GM21717 (cell line): ENCODE results near the gene EYA2.
"Not testable (repeated sequence)": the region's sequence is repeated elsewhere in the genome, so short reads cannot be mapped to it uniquely, and the experiment has no call there.

Source experiments
- ATAC-seq: cut with Tn5 transposase; IDR thresholded peaks from one replicate; pipeline ENCODE4 v1.9.1; 2021; ENCODE audit warnings: mild to moderate bottlenecking, moderate library complexity; ENCODE audit not compliant: unreplicated experiment

Gene EYA2

DNA sequence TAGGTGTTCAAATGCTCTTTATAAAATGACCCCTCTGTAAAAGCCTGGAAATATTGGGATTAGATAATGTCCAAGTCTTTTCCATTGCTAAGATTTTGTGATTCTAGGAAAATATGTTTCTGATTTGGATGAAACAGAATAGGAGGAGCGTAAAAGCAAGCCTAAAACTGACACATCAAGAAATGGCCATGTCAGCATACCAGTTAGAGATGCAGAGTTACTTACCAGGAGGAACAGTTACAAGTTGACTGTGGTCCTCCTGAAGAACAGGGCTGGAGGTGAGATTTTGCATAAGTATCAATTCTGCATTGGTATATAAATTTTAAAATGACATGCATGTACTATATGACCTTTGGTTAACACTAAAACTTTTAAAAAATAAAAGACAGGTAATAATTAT is 35.3 kb downstream of the EYA2 start:
- no peak for ATAC-seq

- no peak for ATAC-seq
These were observed 36.1 kb downstream of the EYA2 start for GRCh38 chr20:46930640-46931339.

GRCh38 chr20:46931699-46932098 is 37.1 kb downstream of the EYA2 start:
- no peak for ATAC-seq

DNA sequence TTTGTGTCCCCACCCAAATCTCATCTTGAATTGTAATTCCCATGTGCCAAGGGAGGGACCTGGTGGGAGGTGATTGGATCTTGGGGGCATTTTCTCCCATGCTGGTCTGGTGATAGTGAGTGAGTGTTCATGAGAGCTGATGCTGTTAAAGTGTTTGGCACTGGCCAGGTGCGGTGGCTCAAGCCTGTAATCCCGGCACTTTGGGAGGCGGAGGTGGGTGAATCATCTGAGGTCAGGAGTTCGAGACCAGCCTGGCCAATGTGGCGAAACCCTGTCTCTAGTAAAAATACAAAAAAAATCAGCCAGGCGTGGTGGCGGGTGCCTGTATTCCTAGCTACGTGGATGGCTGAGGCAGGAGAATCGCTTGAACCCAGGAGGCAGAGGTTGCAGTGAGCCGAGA is 37.8 kb downstream of the EYA2 start:
- not testable (repeated sequence) for ATAC-seq

- ATAC-seq, result no peak
These were observed 38.5 kb downstream of the EYA2 start for GRCh38 chr20:46933150-46933549.

- no peak for ATAC-seq
These were observed 40.2 kb downstream of the EYA2 start for GRCh38 chr20:46934746-46935287.

DNA sequence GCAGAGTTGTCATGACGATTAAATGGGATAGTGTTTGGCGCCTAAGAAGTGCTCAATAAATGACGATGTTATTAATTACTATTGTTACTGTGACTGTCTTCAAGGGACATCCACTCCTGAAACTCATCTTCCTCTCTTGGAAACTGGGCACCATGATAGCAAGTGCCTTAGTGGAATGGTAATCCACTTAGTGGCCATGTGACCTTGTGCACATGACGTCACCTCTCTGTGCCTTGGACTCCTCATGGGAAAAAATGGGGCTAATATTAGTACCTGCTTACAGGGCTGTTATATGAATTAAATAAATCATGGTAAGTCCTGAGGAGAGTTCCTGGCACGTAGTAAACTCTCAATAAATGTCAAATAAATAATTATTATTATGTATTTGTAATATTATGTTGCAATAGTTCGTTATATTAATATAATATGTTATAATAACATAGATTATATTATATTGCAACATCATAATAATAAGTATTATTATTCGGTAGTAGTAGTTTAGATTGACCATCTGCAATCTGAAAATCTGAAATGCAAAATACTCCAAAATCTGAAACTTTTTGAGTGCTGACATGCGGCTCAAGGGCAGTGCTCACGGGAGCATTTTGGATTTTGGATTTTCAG is 40.9 kb downstream of the EYA2 start:
- ATAC-seq, result no peak

DNA sequence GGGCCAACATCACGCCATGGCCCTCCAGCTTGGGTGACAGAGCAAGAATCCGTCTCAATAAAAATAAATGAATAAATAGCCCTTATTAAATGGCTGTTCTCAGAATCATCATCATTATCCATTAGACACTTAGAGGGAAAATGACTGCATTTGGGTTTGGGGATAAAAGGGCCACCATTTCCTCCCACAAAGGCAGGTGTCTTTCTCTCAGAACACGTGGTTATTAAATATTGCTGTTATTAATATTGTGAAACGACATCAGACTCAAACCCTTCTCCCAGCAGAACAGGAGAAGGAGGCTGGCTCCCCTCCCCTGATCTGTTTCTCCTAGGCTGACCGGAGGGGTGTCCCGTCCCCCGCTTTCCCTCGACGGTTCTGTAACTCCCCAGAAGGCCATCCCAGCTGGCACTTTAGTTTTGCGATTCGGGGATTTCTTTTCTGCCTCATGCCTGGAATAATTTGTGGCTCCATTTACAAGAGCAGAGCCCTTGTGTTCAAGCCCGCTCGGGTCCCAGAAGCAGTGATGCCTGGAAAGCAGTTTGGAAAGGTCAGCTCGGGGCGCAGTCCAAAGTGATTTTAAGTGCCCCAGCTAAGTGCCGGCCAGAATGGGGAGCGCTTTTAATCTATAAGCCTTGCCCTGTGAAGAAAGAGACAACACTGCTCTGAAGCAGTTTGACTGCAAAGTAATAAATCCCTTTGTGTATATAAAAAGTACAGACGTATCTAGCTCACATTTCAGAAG is 41.9 kb downstream of the EYA2 start:
- no peak for ATAC-seq

DNA sequence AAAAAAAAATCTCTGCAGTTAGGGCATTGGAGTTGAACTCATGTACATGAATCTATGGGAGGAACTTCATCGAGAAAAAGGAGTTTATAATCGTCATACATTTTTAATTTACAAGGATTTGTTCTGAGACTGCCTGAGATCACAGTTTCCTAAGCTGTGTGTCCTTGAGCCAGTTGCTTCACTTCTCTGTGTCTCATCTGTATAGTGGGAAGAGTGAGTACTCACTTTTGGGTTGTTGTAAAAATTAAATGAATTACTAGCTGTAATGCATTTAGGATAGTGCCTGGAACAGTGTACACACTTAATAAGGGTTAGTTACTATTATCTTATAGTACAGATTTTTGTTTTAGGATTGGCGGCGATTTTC is 42.5 kb downstream of the EYA2 start:
- ATAC-seq, result no peak

DNA sequence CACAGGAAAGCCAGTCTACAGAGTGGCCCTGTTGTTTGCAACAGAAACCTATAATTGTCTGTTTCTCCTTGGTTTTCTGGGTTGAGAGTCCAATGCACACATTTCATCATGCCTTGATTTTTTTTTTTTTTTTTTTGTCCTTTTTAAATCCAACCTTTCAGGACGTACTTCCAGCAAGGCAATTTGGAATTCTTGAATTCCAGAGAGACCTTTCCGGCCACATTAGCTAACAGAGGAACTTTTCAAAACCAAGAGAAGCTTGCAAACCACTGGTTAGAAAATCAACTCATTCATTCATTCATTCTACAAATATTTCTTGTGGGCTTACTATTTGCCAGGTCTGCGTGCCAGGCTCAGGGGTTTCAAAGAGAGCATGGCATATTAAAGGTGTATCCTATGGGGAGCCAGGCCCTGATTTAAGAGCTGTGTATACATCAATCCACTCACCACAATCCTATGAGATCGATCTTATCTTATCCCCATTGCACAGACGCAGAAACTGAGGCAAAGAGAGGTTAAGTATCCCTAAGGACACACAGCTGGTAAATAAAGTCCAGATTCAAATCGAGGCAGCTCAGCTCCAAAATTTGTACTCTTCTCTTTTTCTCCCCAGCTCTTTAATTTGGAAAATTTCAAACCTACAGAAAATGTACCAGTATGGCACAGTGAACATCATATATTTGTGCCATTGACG is 43.0 kb downstream of the EYA2 start:
- no peak for ATAC-seq

- no peak for ATAC-seq
These were observed 43.8 kb downstream of the EYA2 start for GRCh38 chr20:46938434-46938833.

DNA sequence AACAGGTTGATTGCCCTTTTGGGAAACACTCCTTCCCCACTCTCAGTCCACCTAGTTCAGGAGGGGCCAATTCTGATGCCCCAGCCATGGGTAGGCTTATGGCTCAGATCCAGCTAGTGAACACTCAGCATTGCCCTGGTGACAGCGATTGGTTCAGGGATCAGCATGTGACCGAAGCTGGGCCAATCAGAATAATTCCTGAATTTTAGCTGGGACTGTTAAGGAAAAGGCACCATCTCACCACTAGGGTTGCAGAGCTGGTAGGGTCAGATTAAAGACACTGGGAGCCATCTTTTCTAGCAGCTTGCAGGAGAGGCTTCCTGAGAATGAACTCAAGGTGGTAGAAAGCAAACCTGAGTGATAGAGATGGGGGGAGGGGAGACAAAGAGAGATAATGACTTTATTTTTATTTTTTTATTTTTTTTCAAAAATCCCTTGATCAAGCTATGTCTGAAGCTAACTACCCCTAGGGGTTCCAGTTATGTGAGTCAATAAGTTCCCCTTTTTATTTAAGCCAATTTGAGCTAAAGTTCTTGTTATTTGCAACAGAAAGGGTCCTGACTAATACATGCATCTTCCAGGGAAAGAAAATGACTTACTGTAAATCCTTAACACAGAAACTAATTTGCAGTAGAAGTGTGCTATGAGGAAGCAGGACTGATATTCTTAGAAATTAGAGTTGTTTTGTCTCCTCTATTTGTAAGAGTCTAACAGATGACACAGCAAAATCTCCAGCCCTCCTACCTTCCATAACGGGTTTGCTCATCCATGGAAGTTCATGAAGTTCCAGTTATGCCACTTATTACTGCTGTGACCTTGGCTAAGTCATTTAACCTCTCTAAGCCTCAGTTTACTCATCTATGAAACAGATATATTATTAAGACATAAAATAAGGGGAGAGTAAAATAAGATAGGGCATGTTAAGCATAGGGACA is 44.7 kb downstream of the EYA2 start:
- no peak for ATAC-seq

DNA sequence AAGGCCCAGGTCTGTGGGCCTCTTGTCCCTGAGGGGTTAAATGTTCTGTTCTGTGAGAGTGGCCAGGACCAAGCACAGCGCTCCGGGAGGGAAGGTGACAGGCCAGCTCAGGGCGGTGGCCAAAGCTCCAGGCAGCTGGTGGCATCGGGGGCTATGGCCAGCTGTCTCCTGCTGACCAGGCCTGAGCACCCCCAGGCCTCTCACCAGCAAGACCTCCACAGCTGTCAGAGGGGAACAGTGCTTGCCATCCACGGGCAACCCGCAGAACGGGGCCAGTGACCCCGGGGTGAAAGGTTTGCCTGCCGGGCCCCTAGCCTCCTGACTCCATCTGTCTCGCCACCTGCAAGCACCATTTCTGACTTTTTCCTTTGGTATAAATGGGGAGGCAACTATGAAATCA is 46.0 kb downstream of the EYA2 start:
- no peak for ATAC-seq

GRCh38 chr20:46941404-46941803 is 46.8 kb downstream of the EYA2 start:
- no peak for ATAC-seq

GRCh38 chr20:46943861-46944591 is 49.4 kb downstream of the EYA2 start:
- ATAC-seq, result no peak

DNA sequence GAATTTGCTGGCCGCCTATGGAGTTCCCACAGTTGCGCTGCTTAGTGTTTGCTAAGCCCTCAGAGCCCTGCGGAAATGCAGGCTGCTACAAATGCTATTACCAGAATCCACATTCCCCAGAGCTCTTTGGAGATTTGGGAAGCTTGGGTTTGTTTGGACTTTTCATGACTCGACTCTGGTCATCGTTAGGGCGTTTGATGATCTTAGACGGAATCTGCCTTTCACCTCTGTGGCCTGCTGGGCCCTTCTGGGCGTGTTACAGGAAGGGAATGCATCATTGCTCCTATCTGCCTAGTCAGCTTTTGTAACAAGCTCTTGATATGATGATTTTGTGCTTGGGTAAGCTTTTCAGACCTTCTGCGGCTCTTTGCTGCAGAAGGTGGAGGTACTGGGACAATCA is 50.8 kb downstream of the EYA2 start:
- no peak for ATAC-seq

DNA sequence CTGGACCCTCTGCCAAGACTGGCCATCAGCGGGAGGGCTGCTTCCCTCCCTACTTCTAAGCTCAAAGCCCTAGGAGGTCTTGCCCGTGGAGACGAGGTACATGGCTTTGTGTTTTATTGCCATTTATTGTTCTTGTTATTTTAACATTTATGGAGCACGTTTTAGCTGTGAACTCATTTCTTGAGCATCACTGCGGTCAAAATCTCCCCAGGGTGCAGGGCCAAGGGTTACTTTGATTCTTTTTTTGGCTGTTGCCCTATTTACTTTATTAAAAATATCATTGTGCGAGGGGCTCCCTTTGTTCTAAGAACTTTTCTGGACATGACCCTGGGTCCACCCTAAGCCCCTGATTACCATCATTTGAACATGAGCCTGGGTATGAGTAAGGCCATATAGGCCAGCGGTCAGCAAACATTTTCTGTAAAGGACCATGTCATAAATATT is 51.6 kb downstream of the EYA2 start:
- ATAC-seq, result no peak

GRCh38 chr20:46946796-46947195 is 52.2 kb downstream of the EYA2 start:
- no peak for ATAC-seq

GRCh38 chr20:46948081-46948480 is 53.4 kb downstream of the EYA2 start:
- ATAC-seq, result no peak

GRCh38 chr20:46951405-46951804 is 56.8 kb downstream of the EYA2 start:
- no peak for ATAC-seq
